NCI-H1417 (cell line): ENCODE results near the gene RPP25.
"Not testable (repeated sequence)": the region's sequence is repeated elsewhere in the genome, so short reads cannot be mapped to it uniquely, and the experiment has no call there.

Experiments used
- DNase-seq, 3 experiments: peaks; one replicate each; lab custom pipeline; 2025; lab: John Stamatoyannopoulos, UW

The RPP25 gene

DNA sequence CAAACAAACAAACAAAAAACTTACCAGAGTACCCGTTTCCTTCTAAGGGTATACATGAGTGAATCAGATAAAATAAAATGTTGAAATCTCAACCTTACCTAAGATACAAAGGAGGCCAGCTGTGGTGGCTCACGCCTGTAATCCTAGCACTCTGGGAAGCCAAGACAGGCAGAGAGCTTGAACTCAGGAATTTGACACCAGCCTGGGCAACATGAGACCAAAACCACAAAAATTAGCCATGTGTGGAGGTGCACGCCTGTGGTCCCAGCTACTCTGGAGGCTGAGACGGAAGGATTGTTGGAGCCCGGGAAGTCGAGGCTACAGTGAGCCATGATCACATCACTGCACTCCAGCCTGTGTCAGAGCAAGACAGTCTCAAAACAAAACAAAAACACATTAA, 38.9 kb downstream of the RPP25 start:
- no peak for DNase-seq

DNA sequence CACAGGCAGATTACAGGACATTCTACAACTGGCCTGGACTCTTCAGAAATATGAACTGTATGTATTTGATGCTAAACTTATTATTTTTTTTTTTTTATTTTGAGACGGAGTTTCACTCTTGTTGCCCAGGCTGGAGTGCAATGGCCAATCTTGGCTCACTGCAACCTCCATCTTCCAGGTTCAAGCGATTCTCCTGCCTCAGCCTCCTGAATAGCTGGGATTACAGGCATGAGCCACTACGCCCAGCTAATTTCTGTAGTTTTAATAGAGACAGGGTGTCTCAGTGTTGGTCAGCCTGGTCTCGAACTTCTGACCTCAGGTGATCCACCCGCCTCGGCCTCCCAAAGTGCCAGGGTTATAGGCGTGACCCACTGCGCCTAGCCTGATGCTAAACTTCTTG, 42.8 kb downstream of the RPP25 start:
- DNase-seq: not testable (repeated sequence)

DNA sequence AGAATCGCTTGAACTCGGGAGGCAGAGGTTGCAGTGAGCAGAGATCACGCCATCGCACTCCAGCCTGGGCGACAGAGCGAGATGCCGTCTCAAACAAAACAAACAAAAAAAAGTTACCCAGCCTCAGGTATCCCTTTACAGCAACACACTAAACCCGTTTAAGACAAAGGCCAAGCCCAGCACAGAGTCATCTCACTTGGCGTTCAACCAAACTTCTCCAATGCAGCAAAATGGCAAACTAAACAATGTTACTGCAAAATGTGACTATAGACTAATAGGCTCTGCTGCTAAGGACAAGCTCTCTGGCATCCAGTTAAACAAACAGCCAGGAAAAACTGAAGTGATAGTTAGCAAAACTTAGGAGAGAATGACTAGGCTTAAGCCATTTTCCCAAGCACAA, 43.5 kb downstream of the RPP25 start:
- DNase-seq: no peak

DNA sequence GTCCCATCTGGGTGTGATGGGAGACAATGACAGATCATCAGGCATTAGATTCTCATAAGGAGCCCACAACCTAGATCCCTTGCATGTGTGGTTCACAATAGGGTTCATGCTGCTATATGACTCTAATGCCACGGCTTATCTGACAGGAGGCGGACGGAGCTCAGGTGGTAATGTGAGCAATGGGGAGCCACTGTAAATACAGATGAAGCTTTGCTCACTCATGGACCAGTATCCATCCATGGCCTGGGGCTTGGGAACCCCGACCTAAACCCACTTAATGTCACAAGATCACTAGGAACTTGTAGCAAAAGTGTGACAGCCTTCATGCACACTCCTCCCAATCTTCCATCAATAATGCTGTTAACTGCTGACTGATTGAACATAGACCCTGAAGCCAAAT, 47.9 kb downstream of the RPP25 start:
- DNase-seq: no peak

DNA sequence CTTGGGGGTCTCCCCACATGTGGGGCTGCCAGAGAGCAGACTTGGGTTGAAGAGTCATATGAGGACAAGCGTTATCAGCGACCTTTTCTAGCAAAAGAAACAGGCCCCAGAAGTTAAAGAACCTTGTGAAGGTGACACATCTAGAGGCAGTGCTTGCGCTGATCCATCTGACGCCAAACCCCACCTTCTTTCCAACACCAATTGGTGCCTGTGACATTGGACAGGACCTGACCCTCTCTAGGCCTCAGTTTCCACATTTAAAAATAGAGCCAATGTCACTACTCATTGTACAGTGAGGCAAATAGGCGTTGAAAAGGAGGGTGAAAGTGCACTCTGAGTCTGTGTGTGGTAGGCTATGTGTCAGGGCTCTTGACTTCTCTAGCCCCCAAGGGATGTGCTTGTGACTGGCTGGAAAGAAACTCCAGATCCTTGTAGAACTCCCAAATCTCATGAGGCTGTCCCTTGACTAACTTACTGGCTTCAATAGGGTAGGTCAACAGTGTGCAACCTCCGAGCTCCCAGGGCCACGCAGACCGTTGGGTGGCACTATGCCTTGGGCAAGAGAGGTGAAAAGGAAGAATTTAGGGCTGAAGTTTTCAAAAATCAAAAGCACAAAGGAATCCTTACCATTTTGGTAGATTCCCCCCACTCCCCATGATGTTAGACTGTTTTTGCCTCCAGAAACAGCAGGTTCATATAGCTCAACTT, 49.3 kb downstream of the RPP25 start:
- DNase-seq: peak in 1 of 3 experiments; percentile 44

DNA sequence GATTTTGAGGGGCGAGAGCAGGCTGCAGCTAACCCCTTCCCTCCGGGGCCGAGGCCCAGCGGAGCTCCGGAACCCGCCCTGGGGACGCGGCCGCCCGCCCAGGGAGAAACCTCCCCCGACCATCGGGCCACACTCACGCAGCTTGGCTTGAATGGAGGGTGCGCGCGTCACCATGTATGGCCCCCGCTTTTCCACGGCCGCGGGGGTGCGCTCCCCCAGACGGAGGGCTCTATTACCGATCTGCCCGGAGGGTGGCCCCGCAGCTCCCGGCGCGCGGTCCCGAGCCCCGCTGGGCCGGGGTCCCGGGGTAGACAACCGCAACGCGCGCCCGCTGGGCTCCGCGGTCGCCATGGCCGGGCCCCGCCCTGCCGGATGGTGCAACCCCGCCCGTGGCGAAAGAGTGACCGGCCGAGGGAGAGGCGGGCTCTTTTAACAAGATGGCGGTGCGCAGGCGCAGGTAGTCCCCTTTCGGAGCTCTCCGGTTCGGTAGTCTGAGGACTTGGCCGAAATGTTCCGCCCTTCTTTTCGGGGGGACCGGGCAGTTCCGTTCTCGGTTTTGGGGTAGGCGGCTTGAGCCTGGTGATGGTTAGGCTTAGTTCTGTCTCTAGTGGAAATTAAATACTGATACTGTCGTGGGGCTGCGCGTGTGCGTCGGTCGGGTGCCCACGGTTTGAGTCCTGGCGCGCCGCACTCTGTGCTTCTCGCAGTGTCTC, 50.0 kb downstream of the RPP25 start, which contains the start of gene FAM219B:
Gene FAM219B, minus strand, starts transcription at position 402 of the 713 bp plus-strand sequence. Its CDS starts 51 bp downstream, at position 351.
- peak; percentile 89 to 94 (median 93) for DNase-seq

DNA sequence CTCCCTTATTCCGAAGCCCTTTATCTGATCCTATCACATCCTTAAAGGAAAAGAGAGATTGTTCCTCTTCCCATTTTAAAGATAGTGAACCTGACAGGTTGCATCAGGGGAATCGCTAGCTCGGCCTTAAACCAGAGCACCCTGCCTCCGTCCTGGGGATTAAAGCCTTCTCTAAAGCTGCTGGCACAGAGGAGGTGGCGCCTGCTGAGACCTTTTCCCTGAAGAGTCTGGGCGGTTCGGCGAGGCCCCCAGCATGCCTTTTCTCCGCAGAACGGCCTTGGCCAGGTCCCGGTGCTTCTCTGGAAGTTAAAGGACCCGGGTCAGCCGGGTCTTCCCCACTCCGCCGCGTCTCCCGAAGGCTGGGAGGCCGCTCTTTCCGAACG, 50.5 kb downstream of the RPP25 start:
- DNase-seq: peak; percentile 52 to 84 (median 82)
